ENCODE measurements around the gene TMEM253.

TMEM253 gene

GRCh38 chr14:21090194-21090939 is 10.5 kb upstream of the TMEM253 start:
- no peak for TF ChIP-seq GATA1 (IDR thresholded peaks at IDR 0.05; ENCODE audit: low read depth, low read length)
- no peak for TF ChIP-seq POLR2A (IDR thresholded peaks at IDR 0.05; ENCODE audit: low read length)

DNA sequence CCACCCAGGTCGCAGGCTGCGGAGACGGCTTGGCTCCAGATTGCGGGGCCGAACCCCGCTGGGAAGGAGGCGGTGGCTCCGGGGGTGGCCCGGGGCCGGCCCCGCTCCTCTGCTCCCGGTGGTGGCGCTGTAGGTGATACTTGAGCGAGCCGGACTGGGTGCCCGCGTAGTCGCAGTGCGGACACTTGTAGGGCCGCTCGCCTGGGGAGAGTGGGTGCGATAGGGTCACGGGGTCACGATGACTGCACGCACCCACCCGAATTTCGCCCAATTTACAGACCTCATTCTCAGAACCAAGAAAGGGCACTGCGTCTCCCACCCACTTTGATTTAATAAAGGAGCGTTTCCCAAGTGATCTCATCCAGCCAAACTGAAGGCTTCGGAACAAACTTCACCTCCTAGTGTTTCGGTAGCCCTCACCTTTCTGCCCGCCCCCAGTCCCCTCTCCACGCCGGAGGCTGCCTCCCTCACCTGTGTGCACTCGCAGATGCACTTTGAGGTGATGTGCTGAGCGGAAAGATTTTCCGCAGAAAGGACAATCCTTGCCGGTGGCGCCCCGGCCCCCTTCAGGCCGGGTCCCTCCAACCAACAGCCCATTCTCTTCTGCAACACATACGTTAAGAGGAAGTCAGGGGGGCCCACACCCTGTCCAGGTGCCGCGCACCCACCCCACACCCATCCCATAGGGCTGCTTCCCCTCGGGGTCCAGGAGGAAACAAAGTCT is 9.8 kb upstream of the TMEM253 start:
- TF ChIP-seq POLR2A (IDR thresholded peaks at IDR 0.05; ENCODE audit: low read length) (no peak), GATA1 (IDR thresholded peaks at IDR 0.05; ENCODE audit: low read depth, low read length) (no peak)
- no peak for DNase-seq

More at GRCh38 chr14:21090194-21090939, 10.5 kb upstream of the TMEM253 start:
- DNase-seq: peak; percentile 40 to 41

- DNase-seq: no peak
- TF ChIP-seq POLR2A (IDR thresholded peaks at IDR 0.05; ENCODE audit: low read length) (no peak), GATA1 (IDR thresholded peaks at IDR 0.05; ENCODE audit: low read depth, low read length) (no peak)
These were observed 9.0 kb upstream of the TMEM253 start for GRCh38 chr14:21091821-21092272.

DNA sequence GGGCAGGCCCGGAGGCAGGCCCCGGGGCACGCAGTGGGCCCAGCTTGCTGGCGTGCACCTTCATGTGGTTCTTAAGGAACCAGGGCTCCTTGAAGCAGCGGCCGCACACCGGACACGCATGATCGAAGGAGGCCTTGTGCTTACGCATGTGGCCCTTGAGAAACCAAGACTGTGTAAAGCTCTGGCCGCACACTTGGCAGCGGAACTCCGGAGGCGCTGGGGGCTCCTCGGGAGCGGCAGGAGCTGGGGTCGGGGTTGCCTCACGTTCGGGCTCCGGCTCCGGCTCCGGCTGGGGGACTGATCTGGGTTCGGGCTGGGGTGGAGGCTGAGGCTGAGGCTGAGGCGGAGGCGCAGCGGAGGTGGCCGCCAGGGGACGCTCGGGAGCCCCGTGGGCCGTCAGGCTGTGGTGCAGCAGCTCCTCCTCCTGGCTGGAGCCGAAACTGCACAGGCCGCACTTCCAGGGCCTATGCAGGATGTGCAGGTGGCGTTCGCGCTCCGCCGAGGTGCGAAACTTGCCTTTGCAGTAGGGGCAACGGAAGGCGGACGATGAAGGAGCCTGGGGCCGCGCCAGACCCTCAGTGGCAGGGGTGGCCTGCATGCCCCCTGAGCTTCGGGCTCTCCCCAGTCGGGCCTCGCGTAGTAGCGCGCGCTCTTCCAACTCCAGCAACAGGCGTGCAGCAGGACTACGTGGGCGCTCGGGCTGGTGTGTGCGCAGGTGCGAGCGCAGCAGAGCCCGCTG is 8.4 kb upstream of the TMEM253 start:
- TF ChIP-seq GATA1 (IDR thresholded peaks at IDR 0.05; ENCODE audit: low read depth, low read length): no peak
- TF ChIP-seq POLR2A (IDR thresholded peaks at IDR 0.05; ENCODE audit: low read length): no peak
- peak; percentile 85 to 93 for DNase-seq

DNA sequence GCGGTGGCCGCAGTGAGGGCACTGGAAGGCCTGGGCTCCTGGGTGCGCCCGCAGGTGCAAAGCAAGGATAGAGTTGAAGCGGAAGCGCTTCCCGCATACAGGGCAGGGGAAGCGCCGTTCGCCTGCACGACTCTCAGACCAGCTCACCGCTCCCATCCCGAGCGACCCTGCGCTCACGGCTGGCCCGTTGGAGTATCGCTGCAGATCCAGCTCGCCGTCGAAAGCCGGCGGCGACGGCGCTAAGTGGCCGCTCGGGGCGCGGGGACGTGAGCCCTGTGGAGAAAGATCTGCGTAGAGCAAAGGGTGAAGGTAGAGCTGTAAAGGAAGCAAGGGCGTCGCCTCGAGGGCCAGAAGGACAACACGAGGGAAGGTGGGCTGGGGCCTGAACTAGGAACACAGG is 7.8 kb upstream of the TMEM253 start:
- DNase-seq: no peak
- TF ChIP-seq GATA1 (IDR thresholded peaks at IDR 0.05; ENCODE audit: low read depth, low read length) (no peak), POLR2A (IDR thresholded peaks at IDR 0.05; ENCODE audit: low read length) (no peak)

DNA sequence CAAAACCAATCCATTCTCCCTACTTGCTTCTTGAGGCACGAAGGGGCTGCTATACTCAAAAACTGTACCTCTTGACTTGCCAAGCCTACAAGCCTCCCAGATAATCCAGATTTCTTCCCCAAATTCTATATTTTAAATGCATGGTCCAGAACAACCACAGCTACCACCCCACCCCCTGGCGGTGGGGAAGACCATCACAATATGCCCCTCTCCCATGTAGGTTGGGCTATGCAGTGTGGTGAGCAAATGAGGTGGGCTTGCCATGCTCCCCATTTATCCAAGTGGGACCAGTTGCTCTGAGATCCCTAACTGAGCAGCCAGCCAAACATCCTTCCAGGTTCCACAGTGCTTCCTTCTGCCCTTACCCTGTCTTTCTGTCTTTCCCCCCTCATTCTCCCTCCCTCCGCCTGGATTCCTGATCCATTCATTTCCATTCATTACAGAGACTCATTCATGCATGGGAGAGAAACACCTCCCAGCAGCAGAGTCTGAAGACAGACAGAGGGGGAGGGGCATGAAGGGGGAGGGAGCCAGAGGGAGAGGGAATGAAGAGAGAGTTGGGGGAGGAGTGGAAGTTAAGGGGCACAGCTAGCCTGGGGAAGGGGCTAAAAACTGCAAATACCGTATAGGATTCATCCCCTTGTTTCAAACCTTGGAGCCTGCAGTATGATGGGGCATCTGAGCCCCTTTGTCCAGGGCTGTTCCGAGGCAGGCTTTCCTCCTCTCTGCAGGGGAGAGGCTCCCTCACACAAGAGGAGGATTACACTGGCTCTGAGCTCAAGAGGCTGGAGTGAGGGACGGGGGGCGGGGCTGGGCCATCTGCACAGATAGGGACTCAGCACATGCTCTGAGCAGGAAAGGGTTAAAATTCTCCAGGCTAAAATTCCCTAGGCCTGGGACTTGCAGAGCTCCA is 6.8 kb upstream of the TMEM253 start:
- TF ChIP-seq GATA1 (IDR thresholded peaks at IDR 0.05; ENCODE audit: low read depth, low read length): no peak
- TF ChIP-seq POLR2A (IDR thresholded peaks at IDR 0.05; ENCODE audit: low read length): no peak
- DNase-seq: no peak

DNA sequence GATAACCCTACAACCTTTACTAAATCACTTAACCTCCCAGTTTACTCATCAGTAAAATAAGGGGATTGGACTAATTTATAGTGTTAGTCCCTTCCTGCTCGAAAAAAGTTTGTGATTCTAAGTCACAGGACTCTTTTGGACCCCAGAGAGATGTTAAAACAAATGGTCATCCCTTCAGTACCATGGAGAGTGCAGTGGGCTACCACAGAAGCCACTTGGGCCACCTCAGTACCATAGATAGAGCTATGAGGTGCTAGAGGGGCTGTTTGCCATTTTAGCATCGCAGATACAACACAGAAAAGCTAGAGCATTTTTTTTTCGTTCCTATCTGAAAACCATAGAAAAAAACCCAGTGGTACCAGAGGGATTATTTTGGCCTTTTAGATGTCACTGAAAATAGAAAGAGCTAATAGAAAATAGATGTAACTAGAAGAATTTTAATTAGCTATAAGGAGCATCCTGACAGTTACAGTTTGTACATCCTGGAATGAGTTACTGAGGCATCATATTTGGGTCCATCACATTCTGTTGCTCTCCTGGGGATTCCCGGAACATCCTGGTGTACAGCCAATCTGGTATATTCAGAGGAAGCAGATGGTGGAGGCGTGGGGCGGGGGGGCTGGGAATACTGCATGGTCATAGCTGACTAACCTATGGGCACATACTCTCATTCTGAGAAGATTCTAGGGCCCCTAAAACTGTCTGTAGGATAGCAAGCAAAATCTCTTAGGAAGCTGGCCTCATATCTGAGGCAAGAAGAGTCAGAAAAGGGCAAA is 5.2 kb upstream of the TMEM253 start:
- TF ChIP-seq POLR2A (IDR thresholded peaks at IDR 0.05; ENCODE audit: low read length): no peak
- no peak for TF ChIP-seq GATA1 (IDR thresholded peaks at IDR 0.05; ENCODE audit: low read depth, low read length)
- no peak for DNase-seq

DNA sequence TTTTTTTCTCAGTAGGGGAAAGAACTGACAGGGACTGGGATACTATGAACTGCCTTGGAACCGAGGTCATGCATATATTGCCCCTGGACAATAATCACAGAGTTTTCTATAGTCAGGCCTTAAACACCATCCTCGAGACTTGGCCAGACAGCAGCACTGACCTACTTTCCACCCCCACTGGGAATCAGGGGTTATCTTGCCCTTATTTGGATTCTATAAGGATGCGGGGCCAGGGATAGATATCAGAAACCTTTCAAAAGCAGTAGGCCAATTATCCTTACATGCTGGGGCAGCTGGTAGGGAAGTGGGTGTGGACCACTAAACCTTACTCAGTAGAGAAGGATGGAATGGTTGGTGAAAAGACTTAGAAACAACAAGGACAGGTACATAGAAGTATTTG is 4.4 kb upstream of the TMEM253 start:
- DNase-seq: no peak
- TF ChIP-seq POLR2A (IDR thresholded peaks at IDR 0.05; ENCODE audit: low read length) (no peak), GATA1 (IDR thresholded peaks at IDR 0.05; ENCODE audit: low read depth, low read length) (no peak)

GRCh38 chr14:21096978-21097635 is 3.8 kb upstream of the TMEM253 start:
- peak in 1 of 2 experiments; percentile 22 for DNase-seq
- TF ChIP-seq POLR2A (IDR thresholded peaks at IDR 0.05; ENCODE audit: low read length) (no peak), GATA1 (IDR thresholded peaks at IDR 0.05; ENCODE audit: low read depth, low read length) (no peak)

- TF ChIP-seq GATA1 (IDR thresholded peaks at IDR 0.05; ENCODE audit: low read depth, low read length) (no peak), POLR2A (IDR thresholded peaks at IDR 0.05; ENCODE audit: low read length) (no peak)
- peak in 1 of 2 experiments; percentile 26 for DNase-seq
These were observed 3.2 kb upstream of the TMEM253 start for GRCh38 chr14:21097636-21098075.

- peak; percentile 55 to 67 for DNase-seq
- no peak for TF ChIP-seq GATA1 (IDR thresholded peaks at IDR 0.05; ENCODE audit: low read depth, low read length)
- no peak for TF ChIP-seq POLR2A (IDR thresholded peaks at IDR 0.05; ENCODE audit: low read length)
These were observed 2.6 kb upstream of the TMEM253 start, which contains the start of gene ZNF219 for GRCh38 chr14:21098076-21098891. Gene ZNF219, minus strand, starts transcription at chr14:21098655. Its CDS starts 5,064 bp downstream, at chr14:21093591.
